NOMO-1 treated with dmso at 0.1 percent for 144 hours (cell line): ENCODE measurements around the gene ORAI3.
A peak's percentile ranks its signal among the peaks of the same experiment; 100 is the strongest.
"Not testable (repeated sequence)": the region's sequence is repeated elsewhere in the genome, so short reads cannot be mapped to it uniquely, and the experiment has no call there.

Experiments used
- DNase-seq: peaks from one replicate; lab custom pipeline; 2025; ENCODE audit not compliant: unreplicated experiment; lab: John Stamatoyannopoulos, UW

The ORAI3 gene

GRCh38 chr16:30923554-30924075, 25.3 kb upstream of the ORAI3 start, which contains the start of gene FBXL19:
FBXL19 (plus strand) TSS chr16:30923572; CDS start chr16:30925755, 2,183 bp downstream.
- no peak for DNase-seq

GRCh38 chr16:30924076-30924912, 24.6 kb upstream of the ORAI3 start:
- DNase-seq: no peak

- DNase-seq: no peak
Measured at GRCh38 chr16:30924913-30925631, 23.8 kb upstream of the ORAI3 start.

- no peak for DNase-seq
Measured at GRCh38 chr16:30925632-30925987, 23.3 kb upstream of the ORAI3 start.

GRCh38 chr16:30925995-30926811, 22.7 kb upstream of the ORAI3 start:
- DNase-seq: no peak

GRCh38 chr16:30926937-30927788, 21.7 kb upstream of the ORAI3 start:
- no peak for DNase-seq

- DNase-seq: no peak
Measured at GRCh38 chr16:30927789-30928378, 21.0 kb upstream of the ORAI3 start.

GRCh38 chr16:30928390-30928789, 20.5 kb upstream of the ORAI3 start:
- no peak for DNase-seq

- DNase-seq: no peak
Measured at GRCh38 chr16:30929167-30929566, 19.7 kb upstream of the ORAI3 start.

GRCh38 chr16:30930160-30930571, 18.7 kb upstream of the ORAI3 start:
- DNase-seq: no peak

- DNase-seq: no peak
Measured at GRCh38 chr16:30931068-30931650, 17.7 kb upstream of the ORAI3 start.

- peak; percentile 34 for DNase-seq
Measured at GRCh38 chr16:30934827-30935557, 13.9 kb upstream of the ORAI3 start.

GRCh38 chr16:30937692-30938091, 11.2 kb upstream of the ORAI3 start:
- DNase-seq: no peak

- not testable (repeated sequence) for DNase-seq
Measured at GRCh38 chr16:30939571-30939970, 9.3 kb upstream of the ORAI3 start.

- peak; percentile 43 for DNase-seq
Measured at GRCh38 chr16:30941600-30942425, 7.1 kb upstream of the ORAI3 start.

- DNase-seq: no peak
Measured at GRCh38 chr16:30942426-30942806, 6.5 kb upstream of the ORAI3 start.

- no peak for DNase-seq
Measured at GRCh38 chr16:30944352-30944751, 4.5 kb upstream of the ORAI3 start.
